T-helper 1 cell (primary cell): ENCODE results near the gene TCF4.

ENCODE experiments used
- DNase-seq, 5 donors: peaks; one replicate each; pipeline ENCODE4 v3.0.0-alpha.2; 2012 to 2020

The TCF4 gene

GRCh38 chr18:55501579-55501978, 86.4 kb downstream of the TCF4 start:
- no peak for DNase-seq

- no peak for DNase-seq
Measured at GRCh38 chr18:55500316-55501086, 87.5 kb downstream of the TCF4 start.

GRCh38 chr18:55499526-55499925, 88.5 kb downstream of the TCF4 start:
- DNase-seq = no peak

GRCh38 chr18:55497825-55498403, 90.1 kb downstream of the TCF4 start:
- no peak for DNase-seq

GRCh38 chr18:55494899-55495298, 93.1 kb downstream of the TCF4 start:
- no peak for DNase-seq

GRCh38 chr18:55494441-55494840, 93.6 kb downstream of the TCF4 start:
- no peak for DNase-seq

GRCh38 chr18:55491616-55492015, 96.4 kb downstream of the TCF4 start:
- no peak for DNase-seq

- peak in 1 of 5 donors; percentile 7 for DNase-seq
Measured at GRCh38 chr18:55489034-55489986, 98.7 kb downstream of the TCF4 start.

GRCh38 chr18:55488473-55488872, 99.5 kb downstream of the TCF4 start:
- no peak for DNase-seq

GRCh38 chr18:55487997-55488396, 100.0 kb downstream of the TCF4 start:
- DNase-seq = no peak

GRCh38 chr18:55486936-55487335, 101.1 kb downstream of the TCF4 start:
- DNase-seq = no peak

- DNase-seq = no peak
Measured at GRCh38 chr18:55485666-55486065, 102.3 kb downstream of the TCF4 start.

GRCh38 chr18:55484773-55485172, 103.2 kb downstream of the TCF4 start:
- no peak for DNase-seq

GRCh38 chr18:55483266-55483871, 104.6 kb downstream of the TCF4 start:
- no peak for DNase-seq

- DNase-seq = no peak
Measured at GRCh38 chr18:55479656-55480420, 108.2 kb downstream of the TCF4 start.

GRCh38 chr18:55477860-55478581, 110.0 kb downstream of the TCF4 start:
- no peak for DNase-seq

- peak in 1 of 5 donors; percentile 56 for DNase-seq
Measured at GRCh38 chr18:55477499-55477859, 110.5 kb downstream of the TCF4 start.

GRCh38 chr18:55475916-55476315, 112.1 kb downstream of the TCF4 start:
- no peak for DNase-seq

GRCh38 chr18:55475467-55475866, 112.5 kb downstream of the TCF4 start:
- DNase-seq = no peak

- DNase-seq = no peak
Measured at GRCh38 chr18:55473560-55473959, 114.4 kb downstream of the TCF4 start.

GRCh38 chr18:55473058-55473457, 114.9 kb downstream of the TCF4 start:
- DNase-seq = no peak

GRCh38 chr18:55470826-55471225, 117.2 kb downstream of the TCF4 start:
- no peak for DNase-seq
